ENCODE measurements around the gene CRISP3.

- TF ChIP-seq EGR1 (IDR thresholded peaks at IDR 0.05) (no peak), EP300 (IDR thresholded peaks at IDR 0.05; ENCODE audit: borderline replicate concordance) (no peak), YY1 (IDR thresholded peaks at IDR 0.05; ENCODE audit: low read depth) (no peak), NFIC (IDR thresholded peaks at IDR 0.05) (no peak), USF1 (IDR thresholded peaks at IDR 0.05) (no peak), TAF1 (IDR thresholded peaks at IDR 0.05; ENCODE audit: low read depth) (no peak), MAX (IDR thresholded peaks at IDR 0.05) (no peak), REST (IDR thresholded peaks at IDR 0.05; ENCODE audit: low read depth) (no peak), CEBPB (IDR thresholded peaks at IDR 0.05) (no peak), ZBTB7A (IDR thresholded peaks at IDR 0.05; ENCODE audit: low read depth) (no peak), RAD21 (IDR thresholded peaks at IDR 0.05; ENCODE audit: low read depth) (no peak)
Observed at GRCh38 chr6:49766762-49767161, 22.6 kb upstream of the CRISP3 start.

Data from Ishikawa (cell line).